ENCODE measurements around the gene TMEM119.

The TMEM119 gene

GRCh38 chr12:108597559-108598471 lies at the start of gene TMEM119:
Gene TMEM119 (minus strand): TSS chr12:108598084. CDS start chr12:108592383, 5,701 bp downstream.
- peak; percentile 91 for DNase-seq (ENCODE audit: low spot score)

- DNase-seq (ENCODE audit: low spot score), result no peak
Observed at GRCh38 chr12:108646600-108647579, 49.0 kb upstream of the TMEM119 start.

GRCh38 chr12:108645686-108646599 lies 48.1 kb upstream of the TMEM119 start:
- no peak for DNase-seq (ENCODE audit: low spot score)

GRCh38 chr12:108644811-108645120 lies 46.9 kb upstream of the TMEM119 start:
- no peak for DNase-seq (ENCODE audit: low spot score)

GRCh38 chr12:108643941-108644810 lies 46.3 kb upstream of the TMEM119 start:
- no peak for DNase-seq (ENCODE audit: low spot score)

- DNase-seq (ENCODE audit: low spot score), result no peak
Observed at GRCh38 chr12:108642899-108643654, 45.2 kb upstream of the TMEM119 start.

GRCh38 chr12:108642269-108642870 lies 44.5 kb upstream of the TMEM119 start:
- DNase-seq (ENCODE audit: low spot score), result no peak

- DNase-seq (ENCODE audit: low spot score), result no peak
Observed at GRCh38 chr12:108641446-108642268, 43.8 kb upstream of the TMEM119 start.

GRCh38 chr12:108640802-108641445 lies 43.0 kb upstream of the TMEM119 start:
- DNase-seq (ENCODE audit: low spot score), result no peak

GRCh38 chr12:108638997-108639822 lies 41.3 kb upstream of the TMEM119 start:
- no peak for DNase-seq (ENCODE audit: low spot score)

GRCh38 chr12:108638141-108638827 lies 40.4 kb upstream of the TMEM119 start:
- no peak for DNase-seq (ENCODE audit: low spot score)

- no peak for DNase-seq (ENCODE audit: low spot score)
Observed at GRCh38 chr12:108637222-108637971, 39.5 kb upstream of the TMEM119 start.

GRCh38 chr12:108635997-108636808 lies 38.3 kb upstream of the TMEM119 start:
- no peak for DNase-seq (ENCODE audit: low spot score)

- DNase-seq (ENCODE audit: low spot score), result no peak
Observed at GRCh38 chr12:108635201-108635996, 37.5 kb upstream of the TMEM119 start.

Data from GM03348 (cell line).